GM21825 (cell line): ENCODE results near the gene TRIP4.
"Not testable (repeated sequence)": the region's sequence is repeated elsewhere in the genome, so short reads cannot be mapped to it uniquely, and the experiment has no call there.

Experiments used
- ATAC-seq: cut with Tn5 transposase; IDR thresholded peaks from one replicate; pipeline ENCODE4 v1.9.1; 2021; ENCODE audit warnings: mild to moderate bottlenecking, moderate library complexity; ENCODE audit not compliant: unreplicated experiment

The TRIP4 gene

DNA sequence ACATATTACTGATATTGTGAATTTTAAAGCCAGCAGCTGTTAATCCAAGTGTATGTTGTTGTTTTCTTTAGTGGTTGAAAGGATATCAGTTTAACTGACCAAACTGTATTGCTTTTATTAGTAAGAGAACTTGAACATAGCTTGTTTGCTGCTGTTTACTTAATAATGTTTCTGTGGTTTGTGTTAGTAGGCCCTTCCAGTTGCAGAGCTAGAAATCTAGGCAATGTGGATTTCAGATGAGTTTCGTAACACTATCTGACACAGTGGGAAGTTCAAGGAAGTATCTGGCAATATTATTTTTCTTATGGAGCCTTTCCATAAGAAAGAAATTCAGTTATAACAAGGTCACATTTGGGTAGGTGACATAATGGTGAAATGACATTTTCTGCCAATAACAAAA, 91.2 kb downstream of the TRIP4 start:
- ATAC-seq = no peak

DNA sequence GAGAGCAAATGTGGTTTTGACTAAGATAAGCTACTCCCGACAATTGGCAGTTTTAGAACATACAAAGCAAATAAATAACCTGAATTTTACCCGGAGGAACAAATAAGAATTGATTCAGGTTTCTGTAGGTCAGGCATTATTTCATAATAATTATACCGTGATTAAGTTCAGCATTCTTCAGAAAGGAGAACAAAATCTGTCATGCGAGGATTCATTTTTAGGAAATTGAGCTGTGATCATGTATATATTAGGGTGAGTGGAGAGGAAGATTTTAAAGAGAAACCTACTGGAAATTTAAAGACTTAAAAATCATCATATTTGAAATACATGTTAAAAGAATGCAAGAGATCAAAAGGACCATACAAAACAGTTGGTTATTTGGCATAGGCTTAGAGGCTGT, 93.3 kb downstream of the TRIP4 start:
- ATAC-seq = no peak

DNA sequence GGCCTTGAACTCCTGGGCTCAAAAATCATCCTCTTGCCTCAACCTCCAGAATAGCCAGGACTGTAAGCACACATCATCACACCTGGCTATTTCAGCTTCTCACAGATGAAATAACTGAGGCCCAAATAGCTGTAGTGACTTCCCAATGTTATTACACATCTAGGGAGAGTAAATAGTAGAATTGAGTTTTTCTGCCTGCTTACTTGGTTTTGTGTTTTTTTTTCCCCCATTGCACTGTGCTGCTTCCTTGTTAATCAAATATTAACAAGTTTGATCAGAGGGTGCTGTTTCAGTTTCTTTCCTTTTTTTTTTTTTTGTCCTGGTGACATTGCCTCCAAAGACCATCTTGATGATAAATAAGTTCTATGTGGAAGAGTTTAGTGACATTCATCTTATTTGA, 96.1 kb downstream of the TRIP4 start:
- ATAC-seq = no peak

DNA sequence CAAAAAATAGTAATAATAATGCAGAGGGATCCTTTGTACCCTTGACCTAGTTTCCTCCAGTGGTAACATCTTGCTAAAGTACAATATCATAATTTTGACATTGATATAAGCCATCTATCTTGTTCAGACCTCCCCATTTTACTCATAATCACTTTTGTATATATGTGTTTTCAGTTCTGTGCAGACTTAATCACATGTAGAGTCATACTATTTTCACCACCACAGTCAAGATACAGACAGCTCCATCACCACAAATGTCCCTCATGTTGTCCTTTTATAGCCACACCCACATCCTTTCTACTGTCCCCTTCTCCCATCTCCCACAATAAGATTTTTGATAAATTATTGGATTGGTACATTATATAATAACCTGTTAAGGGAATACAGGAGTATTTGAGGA, 98.2 kb downstream of the TRIP4 start:
- ATAC-seq = no peak

DNA sequence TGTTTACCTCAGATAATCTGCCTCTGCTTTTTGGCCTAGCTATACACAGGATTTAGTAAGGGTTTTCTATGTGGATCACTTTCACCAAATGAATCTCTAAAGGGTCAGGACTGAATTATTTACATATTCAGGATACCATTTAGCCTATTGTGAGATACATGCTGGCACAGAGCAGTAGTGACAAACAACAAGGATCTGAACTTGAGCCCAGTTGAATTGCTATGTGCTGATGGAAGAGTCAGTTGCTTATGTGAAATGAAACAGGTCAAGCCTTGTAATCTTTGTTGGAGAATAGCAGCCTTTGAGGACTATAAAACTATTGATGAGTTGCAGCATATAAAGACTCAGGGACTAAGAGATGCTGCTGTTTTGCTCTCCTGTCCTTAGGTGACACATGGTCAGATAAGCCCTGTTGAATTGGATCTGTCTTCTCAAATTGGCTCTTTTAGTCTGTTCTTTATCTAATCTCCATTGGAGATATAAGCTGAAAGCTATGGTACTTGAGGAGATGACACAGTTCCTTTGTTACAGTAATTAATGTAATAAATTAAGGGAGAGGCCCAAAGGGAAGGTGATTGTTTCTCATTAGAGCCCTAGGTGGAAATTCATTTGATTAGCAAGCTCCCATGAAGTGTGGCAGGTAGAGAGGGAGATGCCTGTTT, 103.1 kb downstream of the TRIP4 start:
- no peak for ATAC-seq

DNA sequence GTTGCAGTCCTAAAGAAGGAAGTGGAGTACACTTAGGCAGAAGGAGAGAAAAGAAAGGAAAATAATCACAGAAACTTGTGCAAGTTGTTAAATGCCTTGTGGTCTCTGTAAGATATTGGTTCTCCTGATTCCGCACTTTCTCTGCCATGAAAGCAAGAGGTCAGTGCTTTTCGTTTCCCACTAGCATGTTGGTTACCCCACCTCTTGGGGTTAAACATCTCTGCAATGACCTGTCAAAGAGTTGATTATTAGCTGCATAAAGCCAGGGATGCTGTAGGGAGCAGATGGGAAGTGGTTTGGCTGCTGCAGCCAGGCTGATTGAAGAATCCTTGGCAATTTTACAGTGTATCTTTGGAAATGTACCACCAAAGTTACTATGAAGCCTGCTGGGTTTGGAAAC, 106.0 kb downstream of the TRIP4 start:
- no peak for ATAC-seq

DNA sequence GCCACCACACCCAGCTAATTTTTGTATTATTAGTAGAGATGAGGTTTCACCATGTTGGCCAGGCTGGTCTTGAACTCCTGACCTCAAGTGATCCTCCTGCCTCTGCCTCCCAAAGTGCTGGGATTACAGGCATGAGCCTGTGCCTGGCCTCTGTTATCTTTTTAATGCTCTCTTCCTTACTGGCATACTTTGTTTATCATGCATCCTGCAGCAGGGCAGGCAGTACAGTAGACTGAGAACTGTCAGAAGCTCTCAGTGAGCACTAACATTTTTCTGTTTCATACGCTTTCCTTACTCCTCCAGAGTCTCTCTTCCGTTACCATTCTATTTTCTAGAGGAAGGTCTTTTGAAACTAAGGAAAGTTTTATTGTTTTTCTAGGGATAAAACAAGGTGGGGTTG, 108.3 kb downstream of the TRIP4 start:
- not testable (repeated sequence) for ATAC-seq

DNA sequence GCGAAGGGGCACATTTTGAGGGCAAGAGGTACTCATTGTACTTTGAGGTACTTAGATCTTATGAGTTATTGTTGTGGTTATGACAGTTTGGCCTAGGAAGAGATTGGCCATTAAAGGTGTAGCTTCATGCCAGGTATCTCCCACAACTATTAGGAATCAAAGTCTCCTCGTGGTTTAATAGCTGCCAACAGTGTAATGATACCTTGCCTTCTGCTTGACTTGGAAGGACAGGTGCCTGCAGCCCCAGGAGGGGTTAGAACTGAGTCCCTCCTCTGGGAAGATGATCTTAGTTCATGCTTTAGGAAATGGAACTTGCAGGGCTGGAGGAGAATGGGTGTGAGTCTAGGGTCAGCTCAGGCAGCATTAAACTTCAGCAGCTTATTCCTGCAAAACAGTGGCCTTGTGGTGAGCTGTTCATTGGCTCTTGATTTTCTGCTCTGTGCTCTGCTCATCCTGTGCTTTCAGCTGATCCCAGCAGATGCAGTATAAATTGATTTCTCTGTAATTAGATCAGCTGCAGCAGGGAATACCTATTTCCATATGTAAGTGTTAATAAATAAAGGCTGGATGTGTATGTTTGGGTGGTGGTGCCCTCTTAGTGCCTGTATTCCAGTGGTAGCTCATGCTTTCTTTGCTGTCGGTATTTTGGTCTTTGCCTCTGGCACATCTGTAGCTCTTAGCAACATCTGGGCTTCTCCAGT, 113.2 kb downstream of the TRIP4 start:
- ATAC-seq = no peak

DNA sequence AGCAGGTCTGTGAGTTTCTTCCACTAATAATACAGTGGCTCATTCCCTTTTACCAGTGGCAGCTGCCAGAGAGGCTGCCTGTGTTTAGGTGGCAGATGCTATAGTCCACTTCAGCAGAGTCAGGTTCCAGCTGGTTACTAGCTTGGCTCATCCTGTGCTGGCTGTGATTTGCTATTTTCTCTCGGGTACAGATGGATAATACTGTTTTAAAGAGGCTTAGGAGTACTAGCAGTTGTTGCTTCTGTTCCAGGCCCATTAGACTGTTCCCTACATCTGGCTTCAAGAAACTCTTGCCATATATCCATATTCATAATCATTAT, 113.7 kb downstream of the TRIP4 start:
- ATAC-seq = no peak

DNA sequence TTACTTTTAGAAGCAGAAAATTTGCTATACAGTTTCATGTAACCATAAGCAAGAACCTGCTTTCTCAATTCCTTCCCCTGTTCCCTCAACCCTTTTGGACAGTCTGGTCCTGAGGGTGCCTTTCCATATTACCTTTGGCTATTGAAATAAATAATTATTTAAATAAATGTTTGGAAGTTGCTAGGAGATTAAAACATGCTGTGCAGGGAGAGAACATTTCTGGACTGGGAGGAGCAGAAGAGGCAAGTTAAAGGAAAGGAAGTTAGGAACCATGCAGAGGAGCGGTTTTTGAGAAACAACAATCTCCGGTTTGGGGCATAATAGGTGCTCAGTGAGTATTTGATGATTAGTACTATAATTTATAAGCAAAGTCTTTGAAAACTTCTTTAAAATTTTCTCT, 114.5 kb downstream of the TRIP4 start:
- ATAC-seq = no peak

DNA sequence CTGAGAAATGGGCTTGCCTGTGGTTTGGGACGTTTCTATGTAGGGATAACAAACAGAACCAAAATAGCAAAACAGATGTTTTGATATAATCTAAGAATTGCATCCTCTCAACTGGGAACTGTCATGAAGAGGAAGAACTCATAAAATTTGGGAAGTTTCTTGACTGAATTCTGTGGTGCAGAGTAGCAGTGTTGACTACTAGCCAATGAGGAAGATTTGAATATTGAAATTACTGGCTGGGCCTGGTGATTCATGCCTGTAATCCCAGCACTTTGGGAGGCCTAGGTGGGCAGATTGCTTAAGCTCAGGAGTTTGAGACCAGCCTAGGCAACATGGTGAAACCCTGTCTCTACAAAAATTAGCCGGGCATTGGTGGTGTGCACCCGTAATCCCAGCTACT, 114.9 kb downstream of the TRIP4 start:
- ATAC-seq = no peak

DNA sequence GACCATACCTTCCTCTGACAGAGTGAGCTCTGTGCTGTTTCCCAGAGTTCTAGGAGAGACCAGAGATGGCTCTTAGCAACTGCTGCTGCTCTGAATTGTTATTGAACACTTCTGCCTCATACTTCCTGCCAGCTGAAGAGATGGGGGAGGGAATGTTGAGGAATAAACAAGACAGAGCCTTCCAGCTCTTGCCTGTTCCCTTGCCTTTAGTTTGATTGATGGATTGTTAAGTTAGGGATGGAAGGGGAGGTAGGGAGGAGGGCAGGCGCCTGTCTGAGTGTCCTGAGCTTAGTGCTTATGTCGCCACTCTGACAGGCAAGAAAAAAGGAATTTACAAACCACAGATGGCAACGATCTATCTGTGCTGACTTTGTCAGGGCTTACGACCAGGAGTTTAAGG, 115.6 kb downstream of the TRIP4 start:
- no peak for ATAC-seq

DNA sequence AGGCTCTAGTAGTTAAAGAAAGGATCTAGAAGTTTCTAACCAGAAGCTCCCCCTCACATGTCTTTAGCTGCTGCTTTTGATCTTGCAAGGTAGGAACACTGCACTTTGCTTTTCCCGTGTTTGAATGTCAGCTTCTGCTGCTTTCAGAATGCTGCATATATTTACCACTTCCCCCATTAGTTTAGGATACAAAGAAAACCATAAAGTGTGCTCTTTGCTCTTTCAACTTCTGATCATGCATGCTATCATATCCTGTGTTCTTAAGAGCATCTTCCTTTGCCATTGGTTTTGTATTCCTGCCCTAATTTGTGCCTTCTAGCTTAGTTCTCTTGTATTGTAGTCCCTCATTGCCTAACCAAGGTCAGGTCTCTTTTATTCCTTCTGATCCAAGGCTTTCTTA, 116.0 kb downstream of the TRIP4 start:
- no peak for ATAC-seq
